Brain microvascular endothelial cell (primary cell): Measurements from ENCODE around the gene IFT25.

ENCODE experiments used
- DNase-seq: peaks from one replicate; pipeline ENCODE4 v3.0.0-alpha.2; 2020
- H3K27ac ChIP-seq: fragments of 250-450 bp; sonication (Bioruptor Pico); 2 replicates; pipeline ENCODE4 v1.5.1; 2020; ENCODE audit warnings: mild to moderate bottlenecking, moderate library complexity
- H3K27me3 ChIP-seq: fragments of 250-450 bp; sonication (Bioruptor Pico); replicated peaks from 2 replicates; pipeline ENCODE4 v1.5.1; 2020; ENCODE audit warnings: mild to moderate bottlenecking
- H3K36me3 ChIP-seq: fragments of 250-450 bp; sonication (Bioruptor Pico); replicated peaks from 2 replicates; pipeline ENCODE4 v1.5.1; 2020; ENCODE audit warnings: mild to moderate bottlenecking
- H3K4me3 ChIP-seq: 2 replicates; pipeline ENCODE4 v1.5.1; 2011; ENCODE audit warnings: low read depth, mild to moderate bottlenecking, control low read depth, low read length, moderate library complexity
- in situ Hi-C: cut with HindIII; loops from 2 replicates; pipeline ENCODE4 v1.10.0; 2017; ENCODE audit warnings: low sequenced_read_pairs, low pct_ligation_motif_present
- TF ChIP-seq, protein P1 (sequence below): IDR thresholded peaks from 2 replicates; pipeline ENCODE4 v1.5.1; 2011; ENCODE audit warnings: low read depth, mild to moderate bottlenecking, moderate library complexity, low read length, control low read depth, inconsistent platforms; ENCODE audit errors: missing control alignments

Gene IFT25

DNA sequence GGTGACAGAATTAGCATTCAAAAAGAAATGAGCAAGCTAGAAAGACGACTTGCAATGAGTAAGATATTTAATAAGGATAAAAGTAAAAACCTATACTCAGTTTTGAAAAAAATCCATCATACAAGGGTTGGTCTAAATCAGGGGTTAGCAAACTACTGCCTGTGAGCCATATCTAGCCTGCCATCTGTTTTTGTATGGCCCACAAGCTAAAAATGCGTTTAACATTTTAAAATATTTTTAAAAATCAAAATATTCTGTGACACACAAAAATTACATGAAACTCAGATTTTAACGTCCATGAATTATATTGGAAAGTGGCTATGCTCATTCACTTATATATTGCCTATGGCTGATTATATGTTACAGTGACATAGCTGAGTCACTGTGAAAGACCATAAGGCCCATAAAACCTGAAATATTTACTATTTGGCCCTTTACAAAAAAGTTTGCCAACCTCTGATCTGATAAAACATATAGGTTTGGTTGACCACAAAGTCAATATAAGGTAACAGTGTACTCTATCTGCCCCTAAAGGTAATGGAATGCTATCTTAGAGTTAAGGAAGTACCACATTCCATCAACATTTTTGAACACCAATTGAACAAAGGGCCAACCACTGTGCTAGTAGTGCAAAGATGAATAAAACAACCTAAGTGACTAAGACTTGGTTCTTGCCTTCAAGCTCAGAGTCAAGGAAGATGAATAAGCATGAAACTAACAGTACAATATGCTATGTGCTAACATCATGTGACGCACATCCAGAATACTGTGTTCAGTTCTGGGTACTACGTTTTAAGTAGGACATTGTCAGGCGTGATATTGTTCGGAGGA lies 3.2 kb downstream of the IFT25 start:
- Histone ChIP-seq H3K4me3 (no peak overlapping the region), H3K36me3 (no peaks in the 10 kb centered on the region), H3K27ac (no peak overlapping the region), H3K27me3 (no peaks in the 10 kb centered on the region)
- no peak for DNase-seq
- in situ Hi-C loops: no loop called here
- TF ChIP-seq, protein P1, sequence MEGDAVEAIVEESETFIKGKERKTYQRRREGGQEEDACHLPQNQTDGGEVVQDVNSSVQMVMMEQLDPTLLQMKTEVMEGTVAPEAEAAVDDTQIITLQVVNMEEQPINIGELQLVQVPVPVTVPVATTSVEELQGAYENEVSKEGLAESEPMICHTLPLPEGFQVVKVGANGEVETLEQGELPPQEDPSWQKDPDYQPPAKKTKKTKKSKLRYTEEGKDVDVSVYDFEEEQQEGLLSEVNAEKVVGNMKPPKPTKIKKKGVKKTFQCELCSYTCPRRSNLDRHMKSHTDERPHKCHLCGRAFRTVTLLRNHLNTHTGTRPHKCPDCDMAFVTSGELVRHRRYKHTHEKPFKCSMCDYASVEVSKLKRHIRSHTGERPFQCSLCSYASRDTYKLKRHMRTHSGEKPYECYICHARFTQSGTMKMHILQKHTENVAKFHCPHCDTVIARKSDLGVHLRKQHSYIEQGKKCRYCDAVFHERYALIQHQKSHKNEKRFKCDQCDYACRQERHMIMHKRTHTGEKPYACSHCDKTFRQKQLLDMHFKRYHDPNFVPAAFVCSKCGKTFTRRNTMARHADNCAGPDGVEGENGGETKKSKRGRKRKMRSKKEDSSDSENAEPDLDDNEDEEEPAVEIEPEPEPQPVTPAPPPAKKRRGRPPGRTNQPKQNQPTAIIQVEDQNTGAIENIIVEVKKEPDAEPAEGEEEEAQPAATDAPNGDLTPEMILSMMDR: no peak

DNA sequence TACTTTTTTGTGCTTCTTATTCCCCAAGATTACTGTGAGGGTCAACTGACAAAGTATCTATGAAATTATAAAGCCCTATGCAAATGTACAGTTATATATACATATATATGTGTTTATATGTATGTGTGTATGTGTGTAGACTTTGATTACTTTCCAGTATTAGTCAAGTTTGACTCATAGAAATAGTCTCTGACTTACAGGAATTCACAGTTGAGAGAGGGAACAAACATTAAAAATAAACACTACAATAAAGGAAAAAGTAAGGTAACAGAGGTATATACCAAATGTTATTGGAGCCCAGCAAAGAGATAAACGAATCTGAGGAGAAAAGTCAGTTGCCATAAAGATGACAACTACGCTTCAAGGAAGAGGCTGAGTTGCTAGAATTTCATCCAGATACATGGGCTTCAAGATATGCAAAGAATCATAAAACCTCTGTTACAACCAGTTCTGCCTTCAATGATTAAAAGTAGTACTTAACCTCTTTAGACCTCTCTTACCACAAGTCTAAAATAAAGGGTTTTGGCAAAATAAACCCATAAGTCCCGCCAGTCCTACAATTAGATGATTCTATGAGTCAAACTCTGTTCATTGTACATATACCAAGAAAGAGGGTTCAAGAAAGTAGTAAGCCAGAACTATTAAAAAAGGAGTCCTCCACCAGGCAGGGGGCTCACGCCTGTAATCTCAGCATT lies 7.2 kb downstream of the IFT25 start:
- in situ Hi-C loops: no loop called here
- Histone ChIP-seq H3K36me3 (no peaks in the 10 kb centered on the region), H3K4me3 (no peak overlapping the region), H3K27me3 (no peaks in the 10 kb centered on the region), H3K27ac (no peak overlapping the region)
- TF ChIP-seq, protein P1: no peak
- no peak for DNase-seq

DNA sequence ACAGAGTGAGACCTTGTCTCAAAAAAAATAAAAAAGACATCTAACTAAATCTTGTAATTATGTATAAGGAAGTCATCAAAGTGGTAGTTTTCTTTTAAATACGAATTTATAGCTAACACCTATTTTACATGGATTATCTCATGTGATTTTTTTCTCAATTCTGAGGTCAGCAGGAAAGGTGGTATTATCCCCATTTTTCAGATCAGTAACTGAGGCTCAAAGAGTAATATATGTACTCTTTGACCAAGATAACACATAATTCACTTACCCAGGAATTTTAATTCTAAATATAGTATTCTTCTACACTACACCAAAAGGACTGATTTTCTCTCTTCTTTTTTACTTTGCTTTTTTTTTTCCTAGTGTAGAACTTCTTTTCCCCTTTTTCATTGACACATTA lies 9.1 kb downstream of the IFT25 start:
- Histone ChIP-seq H3K27ac (no peak overlapping the region), H3K36me3 (no peaks in the 10 kb centered on the region)

DNA sequence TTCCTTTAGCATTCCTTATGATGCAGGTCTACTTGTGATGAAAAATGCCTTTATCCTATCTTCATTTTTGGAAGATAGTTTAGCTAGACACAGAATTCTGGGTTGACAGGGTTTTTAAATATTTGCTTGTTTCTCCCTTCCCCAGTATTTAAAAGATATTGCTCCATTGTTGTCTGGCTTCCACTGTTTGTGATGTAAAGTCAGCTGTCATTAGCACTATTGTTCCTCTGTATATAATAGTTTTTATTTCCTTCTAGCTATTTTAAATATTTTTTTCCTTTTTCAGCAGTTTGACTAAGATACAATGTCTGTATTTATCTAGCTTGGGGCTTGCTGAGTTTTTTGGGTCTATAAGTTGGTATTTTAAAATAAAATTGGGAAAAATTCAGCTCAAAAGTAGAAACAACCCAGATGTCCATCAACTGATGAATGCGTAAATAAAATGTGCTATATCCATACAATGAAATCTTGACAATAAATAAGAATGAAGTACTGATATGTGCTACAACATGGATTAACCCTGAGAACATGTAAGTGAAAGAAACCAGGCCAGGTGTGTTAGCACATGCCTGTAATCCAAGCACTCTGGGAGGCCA lies 11.2 kb downstream of the IFT25 start:
- Histone ChIP-seq H3K27ac (no peak overlapping the region), H3K36me3 (no peaks in the 10 kb centered on the region), H3K27me3 (no peaks in the 10 kb centered on the region), H3K4me3 (no peak overlapping the region)
- TF ChIP-seq, protein P1: no peak
- in situ Hi-C loops: no loop called here
- DNase-seq: no peak

More for the DNA sequence above, 9.1 kb downstream of the IFT25 start:
- no peak for DNase-seq
- Histone ChIP-seq H3K27me3 (no peaks in the 10 kb centered on the region), H3K4me3 (no peak overlapping the region)
- in situ Hi-C loops: no loop called here
- TF ChIP-seq, protein P1: no peak

DNA sequence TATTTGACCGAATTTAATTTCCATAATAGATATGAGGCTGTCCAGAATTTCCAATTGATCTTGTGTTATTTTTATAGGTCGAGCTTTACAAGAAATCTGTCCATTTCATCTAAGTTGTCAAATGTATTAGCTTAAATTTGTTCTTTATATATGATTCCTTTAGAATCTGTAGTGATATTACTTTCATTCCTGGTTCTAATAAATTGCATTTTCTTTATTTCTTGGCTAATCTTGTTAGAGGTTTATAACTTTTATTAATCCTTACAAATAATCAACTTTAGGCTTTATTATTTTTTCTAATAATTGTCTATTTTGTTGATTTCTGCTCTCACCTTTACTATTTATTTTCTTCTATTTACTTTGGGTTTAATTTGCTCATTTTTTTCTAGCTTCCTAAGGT lies 14.0 kb downstream of the IFT25 start:
- TF ChIP-seq, protein P1: no peak
- H3K4me3 ChIP-seq: no peak overlapping the region
- no peak for DNase-seq
- in situ Hi-C loops: no loop called here
- no peak overlapping the region for H3K27ac ChIP-seq
- H3K27me3 ChIP-seq: no peaks in the 10 kb centered on the region
- peaks cover 7% of the 10 kb centered on the region for H3K36me3 ChIP-seq
